ENCODE results near the gene DCC.

DCC gene

DNA sequence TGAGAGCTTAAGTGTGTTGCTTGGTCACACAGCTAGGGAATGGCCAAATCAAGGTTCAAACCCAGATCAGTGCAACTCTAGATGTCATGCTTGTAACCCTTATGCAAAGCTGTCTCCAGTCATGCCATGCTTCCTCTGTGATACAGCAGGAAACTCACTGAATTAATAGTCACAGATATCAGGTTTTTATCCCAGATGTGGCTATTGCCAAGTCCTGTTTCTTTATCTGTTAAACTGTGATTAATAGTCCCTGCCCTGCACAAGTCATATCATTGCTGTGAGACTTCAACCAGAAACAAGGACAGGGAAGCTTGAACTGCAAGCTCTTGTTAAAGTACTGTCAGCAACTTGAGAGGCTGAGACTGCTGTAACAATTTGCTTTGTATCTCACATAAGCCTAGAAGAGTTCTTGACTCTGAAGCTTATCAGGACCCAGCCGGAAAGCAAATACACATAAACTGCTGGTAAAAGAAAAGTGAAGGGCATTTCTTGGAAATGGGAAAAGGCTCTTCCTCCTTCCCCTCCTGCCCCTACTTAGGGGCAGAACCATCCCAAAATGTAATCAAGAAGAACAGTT, 609.0 kb downstream of the DCC start:
- TF ChIP-seq, protein P1, sequence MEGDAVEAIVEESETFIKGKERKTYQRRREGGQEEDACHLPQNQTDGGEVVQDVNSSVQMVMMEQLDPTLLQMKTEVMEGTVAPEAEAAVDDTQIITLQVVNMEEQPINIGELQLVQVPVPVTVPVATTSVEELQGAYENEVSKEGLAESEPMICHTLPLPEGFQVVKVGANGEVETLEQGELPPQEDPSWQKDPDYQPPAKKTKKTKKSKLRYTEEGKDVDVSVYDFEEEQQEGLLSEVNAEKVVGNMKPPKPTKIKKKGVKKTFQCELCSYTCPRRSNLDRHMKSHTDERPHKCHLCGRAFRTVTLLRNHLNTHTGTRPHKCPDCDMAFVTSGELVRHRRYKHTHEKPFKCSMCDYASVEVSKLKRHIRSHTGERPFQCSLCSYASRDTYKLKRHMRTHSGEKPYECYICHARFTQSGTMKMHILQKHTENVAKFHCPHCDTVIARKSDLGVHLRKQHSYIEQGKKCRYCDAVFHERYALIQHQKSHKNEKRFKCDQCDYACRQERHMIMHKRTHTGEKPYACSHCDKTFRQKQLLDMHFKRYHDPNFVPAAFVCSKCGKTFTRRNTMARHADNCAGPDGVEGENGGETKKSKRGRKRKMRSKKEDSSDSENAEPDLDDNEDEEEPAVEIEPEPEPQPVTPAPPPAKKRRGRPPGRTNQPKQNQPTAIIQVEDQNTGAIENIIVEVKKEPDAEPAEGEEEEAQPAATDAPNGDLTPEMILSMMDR (IDR thresholded peaks at IDR 0.05; ENCODE audit: borderline replicate concordance, insufficient read depth, low read depth, low read length), result no peak
- no peak overlapping the region for H3K4me3 ChIP-seq (ENCODE audit: low read depth, low read length)

DNA sequence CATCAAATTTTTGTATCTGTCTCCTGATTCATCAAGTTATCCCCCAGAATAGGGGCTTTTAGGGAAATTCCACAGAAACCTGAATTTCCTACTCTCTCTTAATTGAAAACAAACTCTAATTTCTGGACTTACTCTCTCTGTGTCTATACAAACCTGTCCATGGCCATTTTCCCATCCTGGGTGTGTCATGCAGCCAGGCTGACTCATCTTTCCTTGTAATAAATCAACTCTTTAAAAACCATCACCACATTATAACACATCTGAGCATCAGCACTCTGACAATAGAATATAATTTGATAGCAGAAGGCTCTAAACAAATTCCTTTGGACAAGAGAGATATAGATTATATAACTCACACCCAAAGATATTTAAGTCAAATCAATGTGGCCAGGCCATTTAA, 610.2 kb downstream of the DCC start:
- H3K4me3 ChIP-seq (ENCODE audit: low read depth, low read length), result no peak overlapping the region
- TF ChIP-seq, protein P1 (IDR thresholded peaks at IDR 0.05; ENCODE audit: borderline replicate concordance, insufficient read depth, low read depth, low read length), result no peak

DNA sequence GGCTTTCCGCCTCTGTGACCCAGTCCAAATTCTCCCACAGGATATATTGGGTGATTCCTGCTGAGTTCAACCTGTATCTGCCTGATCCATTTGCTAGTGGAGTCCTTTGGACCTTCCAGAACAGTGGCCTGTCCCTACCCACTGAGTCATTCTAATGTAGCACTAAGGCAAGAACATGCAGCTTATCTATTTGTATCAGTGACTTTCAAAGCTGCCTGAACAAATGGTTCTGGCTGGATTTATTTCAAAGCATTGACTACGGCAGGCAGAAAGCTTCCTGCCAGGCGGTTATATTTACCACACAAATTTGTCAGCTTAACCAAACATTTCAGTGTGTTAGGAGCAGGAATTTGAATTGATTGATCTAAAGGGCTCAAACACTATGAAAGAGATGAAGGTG, 613.4 kb downstream of the DCC start:
- TF ChIP-seq, protein P1 (IDR thresholded peaks at IDR 0.05; ENCODE audit: borderline replicate concordance, insufficient read depth, low read depth, low read length), result no peak
- no peak overlapping the region for H3K4me3 ChIP-seq (ENCODE audit: low read depth, low read length)

DNA sequence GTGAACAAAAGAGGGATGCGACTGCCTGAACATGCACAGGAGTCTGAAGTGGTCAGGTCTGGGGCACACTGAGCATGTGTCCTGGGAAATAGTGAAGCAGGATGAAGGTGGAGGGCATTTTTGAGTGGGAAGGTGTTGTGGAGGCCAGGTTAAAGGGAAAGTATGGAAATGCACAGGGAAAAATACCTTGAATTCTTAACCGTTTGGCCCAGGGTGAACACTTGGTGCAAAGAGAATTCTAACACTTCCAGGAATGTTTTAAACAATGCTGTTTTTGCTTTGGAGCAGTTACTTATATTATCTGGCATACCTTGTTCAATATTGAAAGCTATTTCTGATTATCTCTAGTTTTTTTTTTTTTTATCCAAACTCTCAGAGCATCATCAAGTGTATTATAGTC, 623.5 kb downstream of the DCC start:
- H3K4me3 ChIP-seq (ENCODE audit: low read depth, low read length), result no peak overlapping the region
- TF ChIP-seq, protein P1 (IDR thresholded peaks at IDR 0.05; ENCODE audit: borderline replicate concordance, insufficient read depth, low read depth, low read length), result no peak

DNA sequence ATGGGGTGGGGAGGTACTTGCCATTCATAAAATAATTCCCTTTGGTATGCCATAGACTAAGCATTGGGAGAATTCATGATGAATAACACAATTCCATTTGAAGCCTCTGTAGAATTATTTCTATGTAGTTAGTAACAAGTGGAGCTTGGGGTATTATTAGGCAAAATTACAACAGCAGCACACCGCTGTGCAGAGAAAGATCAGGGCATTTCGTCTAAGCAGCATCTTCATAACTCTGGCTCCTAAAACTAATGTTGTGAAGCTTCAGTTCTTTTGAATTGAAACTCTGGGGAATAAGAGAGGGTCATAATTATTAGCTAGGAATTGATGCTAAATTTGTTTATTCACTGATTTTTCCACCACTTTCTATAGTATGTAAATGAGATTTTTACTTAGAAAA, 630.7 kb downstream of the DCC start:
- TF ChIP-seq, protein P1 (IDR thresholded peaks at IDR 0.05; ENCODE audit: borderline replicate concordance, insufficient read depth, low read depth, low read length), result no peak

DNA sequence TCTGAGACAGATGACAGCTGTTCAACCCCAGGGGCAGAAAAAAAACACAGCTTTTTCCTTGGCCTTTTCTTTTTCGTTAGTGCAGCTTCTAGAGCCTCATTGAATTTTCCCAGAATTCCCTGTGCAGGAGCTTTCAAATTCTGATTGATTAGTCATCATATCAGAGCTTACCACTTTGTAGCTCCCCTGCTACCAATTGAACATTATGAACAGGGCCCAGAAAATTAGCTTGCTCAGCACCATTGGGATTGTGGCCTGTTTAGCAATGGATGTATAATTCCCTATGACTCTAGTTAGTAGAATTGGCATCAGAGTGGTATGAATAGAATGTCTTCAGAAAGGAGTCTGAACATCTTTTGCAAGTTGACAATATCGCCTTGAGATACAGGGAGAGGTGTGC, 631.1 kb downstream of the DCC start:
- TF ChIP-seq, protein P1 (IDR thresholded peaks at IDR 0.05; ENCODE audit: borderline replicate concordance, insufficient read depth, low read depth, low read length), result no peak
- H3K4me3 ChIP-seq (ENCODE audit: low read depth, low read length), result no peak overlapping the region

More for the DNA sequence above, 630.7 kb downstream of the DCC start:
- H3K4me3 ChIP-seq (ENCODE audit: low read depth, low read length), result no peak overlapping the region

DNA sequence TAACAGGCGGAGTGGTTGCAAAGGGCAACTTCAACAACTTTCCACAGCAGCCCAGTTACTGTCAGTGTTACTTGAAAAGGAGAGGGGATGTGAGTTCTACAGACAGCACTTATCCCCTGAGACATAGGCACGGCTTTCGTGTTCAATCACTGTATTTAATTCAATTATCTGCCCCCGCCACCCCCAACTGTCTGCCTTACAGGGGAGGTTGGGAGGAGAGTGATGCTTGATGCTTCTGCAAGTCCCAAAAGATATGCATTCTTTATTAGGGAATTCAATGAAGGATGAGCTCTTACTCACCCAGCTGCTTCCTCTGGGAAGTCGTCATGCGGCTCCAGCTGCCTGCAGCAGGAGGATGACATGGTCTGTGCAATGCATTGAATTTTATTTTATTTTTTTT, 639.9 kb downstream of the DCC start:
- TF ChIP-seq, protein P1 (IDR thresholded peaks at IDR 0.05; ENCODE audit: borderline replicate concordance, insufficient read depth, low read depth, low read length), result no peak
- H3K4me3 ChIP-seq (ENCODE audit: low read depth, low read length), result no peak overlapping the region
